Kasumi-1 (cell line): Measurements from ENCODE around the gene HMGB2.

Experiments used
- DNase-seq, 2 experiments: peaks; one replicate each; lab custom pipeline; 2025; lab: John Stamatoyannopoulos, UW

The HMGB2 gene

GRCh38 chr4:173288296-173288695 is 45.9 kb downstream of the HMGB2 start:
- peak; percentile 71 to 84 for DNase-seq

- DNase-seq: no peak
These were observed 46.7 kb downstream of the HMGB2 start for GRCh38 chr4:173287486-173287885.

- DNase-seq: no peak
These were observed 49.7 kb downstream of the HMGB2 start for GRCh38 chr4:173284463-173284862.

- DNase-seq: no peak
These were observed 51.5 kb downstream of the HMGB2 start for GRCh38 chr4:173282626-173283025.

- no peak for DNase-seq
These were observed 51.9 kb downstream of the HMGB2 start for GRCh38 chr4:173282256-173282562.

GRCh38 chr4:173281406-173282255 is 52.5 kb downstream of the HMGB2 start:
- DNase-seq: peak; percentile 85 to 93
